GM10248 (cell line): ENCODE results near the gene SNRNP40.

ENCODE experiments used
- CTCF ChIA-PET: fragments of 300-600 bp; sonication (Branson Sonifier 250); formaldehyde crosslinking; extraction: SDS; loops from one replicate; lab custom pipeline; 2021; ENCODE audit warnings: antibody characterized with exemption; lab: Yijun Ruan, JAX
- POLR2A ChIA-PET: fragments of 350-650 bp; sonication (Branson Sonifier 250); formaldehyde crosslinking; extraction: SDS; loops from one replicate; lab custom pipeline; 2020; ENCODE audit warnings: antibody characterized with exemption; lab: Yijun Ruan, JAX
- DNase-seq: peaks from one replicate; pipeline ENCODE4 v3.0.0; 2012; ENCODE audit errors: extremely low spot score
- TF ChIP-seq, protein P1 (sequence below): IDR thresholded peaks from 2 replicates; pipeline ENCODE4 v1.5.1; 2012; ENCODE audit warnings: mild to moderate bottlenecking, low read depth; ENCODE audit errors: extremely low read depth, missing control alignments, control extremely low read depth

SNRNP40 gene

DNA sequence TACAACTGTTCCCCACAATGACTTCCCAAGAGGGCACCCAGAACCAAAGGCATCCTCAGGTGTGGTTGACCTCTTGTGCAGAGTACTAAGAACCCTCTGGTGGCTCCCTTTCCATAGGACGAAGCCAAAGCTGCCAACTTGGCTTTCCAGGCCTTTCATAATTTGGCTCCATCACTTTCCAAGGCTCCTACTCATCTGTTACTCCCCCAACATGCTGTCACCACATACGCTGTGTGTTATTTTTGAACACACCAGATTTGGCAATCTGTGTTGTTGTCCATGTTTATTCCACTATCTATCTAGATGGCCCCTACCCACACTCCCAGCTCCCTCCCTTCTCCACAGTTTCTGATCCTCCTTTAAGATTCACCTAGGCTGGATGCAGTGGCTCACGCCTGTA is 46.7 kb downstream of the SNRNP40 start:
- ChIA-PET CTCF (interaction anchor here (1.1 to 1.4 kb wide), 2 partner anchors 14 to 64 kb away, joined by 3 read pairs; no protein-coding TSS in a partner anchor), POLR2A (no interaction called here)
- DNase-seq: no peak
- TF ChIP-seq, protein P1, sequence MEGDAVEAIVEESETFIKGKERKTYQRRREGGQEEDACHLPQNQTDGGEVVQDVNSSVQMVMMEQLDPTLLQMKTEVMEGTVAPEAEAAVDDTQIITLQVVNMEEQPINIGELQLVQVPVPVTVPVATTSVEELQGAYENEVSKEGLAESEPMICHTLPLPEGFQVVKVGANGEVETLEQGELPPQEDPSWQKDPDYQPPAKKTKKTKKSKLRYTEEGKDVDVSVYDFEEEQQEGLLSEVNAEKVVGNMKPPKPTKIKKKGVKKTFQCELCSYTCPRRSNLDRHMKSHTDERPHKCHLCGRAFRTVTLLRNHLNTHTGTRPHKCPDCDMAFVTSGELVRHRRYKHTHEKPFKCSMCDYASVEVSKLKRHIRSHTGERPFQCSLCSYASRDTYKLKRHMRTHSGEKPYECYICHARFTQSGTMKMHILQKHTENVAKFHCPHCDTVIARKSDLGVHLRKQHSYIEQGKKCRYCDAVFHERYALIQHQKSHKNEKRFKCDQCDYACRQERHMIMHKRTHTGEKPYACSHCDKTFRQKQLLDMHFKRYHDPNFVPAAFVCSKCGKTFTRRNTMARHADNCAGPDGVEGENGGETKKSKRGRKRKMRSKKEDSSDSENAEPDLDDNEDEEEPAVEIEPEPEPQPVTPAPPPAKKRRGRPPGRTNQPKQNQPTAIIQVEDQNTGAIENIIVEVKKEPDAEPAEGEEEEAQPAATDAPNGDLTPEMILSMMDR: no peak

DNA sequence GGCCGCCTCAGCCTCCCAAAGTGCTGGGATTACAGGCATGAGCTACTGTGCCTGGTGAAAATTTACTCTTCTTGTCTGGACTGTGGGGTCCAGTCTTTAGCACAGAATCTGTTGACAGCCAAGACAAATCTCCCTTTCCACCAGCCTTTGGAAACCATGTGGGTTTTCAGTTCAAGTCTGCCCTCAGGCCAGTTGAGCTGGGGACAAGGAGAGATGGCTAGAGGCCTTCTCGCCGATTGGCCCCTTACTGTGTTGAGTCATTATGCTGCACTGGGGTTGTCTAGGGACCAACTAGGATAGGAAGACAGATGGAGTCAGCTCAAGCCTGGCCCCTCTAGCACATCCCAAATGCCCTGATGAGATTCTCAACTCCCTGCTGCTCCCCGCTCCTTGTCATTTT is 48.3 kb downstream of the SNRNP40 start:
- DNase-seq: no peak
- TF ChIP-seq, protein P1: no peak
- POLR2A ChIA-PET: no interaction called here
- CTCF ChIA-PET: interaction anchor here (1.4 kb wide), 1 partner anchor 13 kb away, joined by 3 read pairs; no protein-coding TSS in a partner anchor

DNA sequence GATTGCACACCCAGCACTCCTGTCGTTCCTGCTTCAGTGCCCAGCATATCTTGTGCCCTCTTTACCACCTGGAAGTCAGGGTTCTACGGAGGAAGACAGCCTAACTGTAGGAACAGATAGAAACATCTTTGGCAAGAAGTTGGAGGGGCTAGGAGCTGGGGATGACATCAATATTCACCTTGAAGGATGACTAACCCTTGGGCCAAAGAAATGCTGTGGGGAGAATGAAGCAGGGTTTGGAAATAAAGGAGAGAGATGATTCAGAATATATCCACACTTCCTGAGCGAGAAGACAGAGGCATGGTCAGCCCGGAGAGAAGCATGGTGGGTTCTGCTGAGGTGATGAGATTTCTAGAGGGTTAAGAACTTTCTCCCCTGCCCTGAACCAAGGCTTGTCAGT is 52.3 kb downstream of the SNRNP40 start:
- CTCF ChIA-PET: interaction anchor here (1.0 kb wide), 1 partner anchor 15 kb away, joined by 3 read pairs; no protein-coding TSS in a partner anchor
- TF ChIP-seq, protein P1: no peak
- no peak for DNase-seq
- POLR2A ChIA-PET: no interaction called here

DNA sequence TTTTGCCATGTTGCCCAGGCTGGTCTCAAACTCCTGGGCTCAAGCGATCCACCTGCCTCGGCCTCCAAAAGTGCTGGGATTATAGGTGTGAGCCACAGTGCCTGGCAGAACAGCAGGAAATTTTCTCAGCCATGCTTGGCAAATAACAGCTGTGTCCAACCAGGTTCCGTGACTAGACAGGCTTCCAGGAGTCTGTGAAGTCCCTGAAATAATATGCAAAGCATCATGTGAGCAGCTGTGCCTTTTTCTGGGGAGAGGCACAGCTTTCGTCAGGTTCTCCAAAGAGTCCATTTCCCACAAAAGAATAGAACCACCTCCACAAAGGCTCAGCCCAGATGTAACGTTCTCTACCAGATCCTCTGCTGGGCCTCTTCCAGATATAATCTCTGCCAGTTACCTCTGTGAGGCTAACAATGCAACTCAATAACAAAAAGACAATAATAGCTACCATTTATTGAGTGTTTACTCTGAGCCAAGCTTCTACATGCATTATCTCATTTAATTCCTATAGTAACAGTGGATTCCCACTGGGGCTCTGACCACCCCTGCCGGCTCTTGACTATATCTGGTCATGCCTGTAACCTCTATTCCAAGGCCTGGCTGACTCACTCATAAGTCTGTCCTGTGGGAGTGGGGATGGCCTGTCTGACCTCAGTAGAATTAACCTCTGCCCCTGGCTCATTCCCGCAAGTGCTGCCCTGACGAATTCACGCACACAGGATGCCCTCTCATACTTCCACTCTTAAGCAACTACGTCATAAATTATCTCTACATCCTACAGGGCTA is 52.9 kb downstream of the SNRNP40 start:
- ChIA-PET POLR2A (no interaction called here), CTCF (no interaction called here)
- no peak for DNase-seq
- TF ChIP-seq, protein P1: no peak

DNA sequence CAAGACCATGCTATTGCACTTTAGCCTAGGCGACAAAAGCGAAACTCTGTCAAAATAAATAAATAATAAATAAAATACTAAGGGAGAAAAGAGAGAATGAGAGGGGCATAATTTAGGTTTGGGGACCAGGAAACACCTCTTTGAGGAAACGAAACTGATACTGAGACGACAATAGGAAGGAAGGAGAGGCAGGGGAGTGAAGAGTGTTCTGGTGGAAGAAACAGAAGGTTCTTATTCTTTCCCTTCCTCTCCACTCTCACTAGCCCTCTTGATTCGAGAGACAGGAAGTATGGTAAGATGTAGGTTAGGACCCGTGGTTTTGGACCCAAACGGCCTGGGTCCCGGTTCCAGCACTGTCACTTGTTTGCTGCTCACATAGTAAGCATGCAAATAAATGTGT is 55.3 kb downstream of the SNRNP40 start:
- CTCF ChIA-PET: no interaction called here
- POLR2A ChIA-PET: no interaction called here
- DNase-seq: no peak
- TF ChIP-seq, protein P1: no peak

DNA sequence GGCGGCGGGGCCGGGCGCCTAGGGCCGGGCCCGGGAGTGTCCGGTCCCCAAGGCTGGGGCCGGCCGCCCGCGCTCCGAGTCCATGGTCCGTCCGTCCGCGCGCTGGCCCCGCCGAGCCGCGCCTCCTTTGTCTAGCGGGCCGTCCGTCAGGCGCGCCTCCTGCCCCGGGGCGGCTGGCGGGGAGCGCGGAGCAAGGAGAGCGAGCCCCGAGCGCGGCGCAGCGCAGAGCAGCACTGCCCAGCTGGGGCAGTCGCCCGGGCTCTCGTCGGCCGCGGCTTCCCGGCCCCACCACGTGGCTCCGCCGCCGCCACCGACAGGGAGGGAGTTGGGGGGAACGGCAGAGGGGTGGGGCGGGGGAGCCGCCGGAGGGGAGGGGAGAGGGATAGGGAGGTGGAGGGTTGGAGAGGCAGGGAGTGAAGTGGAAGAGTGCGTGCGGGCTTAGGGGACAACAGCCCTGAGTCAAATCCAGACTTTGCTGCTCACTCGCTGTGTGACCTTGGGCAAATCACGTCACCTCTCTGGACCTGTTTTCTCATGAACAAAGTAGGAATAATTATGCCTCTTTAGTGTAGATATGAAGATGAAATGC is 56.8 kb downstream of the SNRNP40 start, which contains the start of gene NKAIN1:
Gene NKAIN1 (minus strand): TSS at position 235 of the 589 bp plus-strand sequence. CDS start 340 bp downstream, outside the sequence.
- CTCF ChIA-PET: no interaction called here
- TF ChIP-seq, protein P1: no peak
- no peak for DNase-seq
- POLR2A ChIA-PET: no interaction called here
